Prostate gland (tissue), 2 donors: Measurements from ENCODE around the gene DHRS7. TPM values are rescaled to one million over a fixed set of nuclear protein-coding genes. Genes with fewer than 3 reads are reported as not detected.

Experiments
- DNase-seq: peaks from one replicate; pipeline ENCODE4 v3.0.0-alpha.2; 2019; ENCODE audit warnings: low spot score
- H3K27ac ChIP-seq, 2 donors: fragments of 200-600 bp; sonication (generic); 2 replicates each; pipeline ENCODE4 v1.5.1; 2017 to 2019
- H3K27me3 ChIP-seq: fragments of 200-600 bp; sonication (generic); replicated peaks from 2 replicates; pipeline ENCODE4 v1.5.1; 2019; ENCODE audit not compliant: insufficient read depth
- H3K36me3 ChIP-seq, 2 donors: fragments of 200-600 bp; sonication (generic); 1 replicate in 1 of 2; 2 replicates in 1 of 2; pipeline versions ENCODE4 v1.5.1 to v1.8.1; 2017 to 2019
- H3K4me1 ChIP-seq: fragments of 200-600 bp; sonication (generic); replicated peaks from 2 replicates; pipeline ENCODE4 v1.5.1; 2019
- H3K4me3 ChIP-seq, 2 donors: fragments of 200-600 bp; sonication (generic); 2 replicates each; pipeline ENCODE4 v1.5.1; 2017 to 2019
- H3K9me3 ChIP-seq: fragments of 200-600 bp; sonication (generic); 2 replicates; pipeline ENCODE4 v1.5.1; 2017
- POLR2A ChIP-seq: fragments of 450-650 bp; IDR thresholded peaks from one replicate; pipeline ENCODE4 v1.6.1; 2016; ENCODE audit warnings: antibody characterized with exemption, mild to moderate bottlenecking
- POLR2AphosphoS5 ChIP-seq: sonication (generic); formaldehyde crosslinking; IDR thresholded peaks from one replicate; pipeline ENCODE4 v1.6.1; 2017; ENCODE audit warnings: antibody characterized with exemption
- WGBS: methylation state at CpG from one replicate; pipeline ENCODE4 v1.1.5; 2018; 5-methylcytosine and 5-hydroxymethylcytosine counted together
- intact Hi-C: fragments of 100-400 bp; cut with DNase I; formaldehyde crosslinking; loops from one replicate; pipeline ENCODE4 v1.14.2; 2022
- total RNA-seq, 2 donors: library from RNA; depleted of rRNA; stranded (reverse); fragments of >200 nt; gene quantifications; one replicate each; pipeline ENCODE4 v1.1.0, GENCODE V29; 2016
- TF ChIP-seq, protein P1 (sequence below), 4 experiments: fragments of 200-600 bp in 2 of 4; fragments of 450-650 bp in 2 of 4; sonication (generic) in 2 of 4; IDR thresholded peaks; 1 replicate in 3 of 4; 2 replicates in 1 of 4; pipeline ENCODE4 v1.5.1; 2016 to 2019; ENCODE audit warnings: antibody characterized with exemption in 4 of 4, mild to moderate bottlenecking in 2 of 4, moderate library complexity in 2 of 4

DHRS7 gene
- total RNA-seq, 2 donors from 2014 or later, result 182 to 2,241 TPM

- no peaks in the 10 kb centered on the region for H3K9me3 ChIP-seq
- intact Hi-C loops, result loop anchor here (10.0 kb wide), 1 partner anchor 630 kb away; the partner anchor contains the start of gene SIX4
- no peak overlapping the region for H3K4me3 ChIP-seq
- H3K36me3 ChIP-seq, result no peaks in the 10 kb centered on the region
- TF ChIP-seq, protein P1, sequence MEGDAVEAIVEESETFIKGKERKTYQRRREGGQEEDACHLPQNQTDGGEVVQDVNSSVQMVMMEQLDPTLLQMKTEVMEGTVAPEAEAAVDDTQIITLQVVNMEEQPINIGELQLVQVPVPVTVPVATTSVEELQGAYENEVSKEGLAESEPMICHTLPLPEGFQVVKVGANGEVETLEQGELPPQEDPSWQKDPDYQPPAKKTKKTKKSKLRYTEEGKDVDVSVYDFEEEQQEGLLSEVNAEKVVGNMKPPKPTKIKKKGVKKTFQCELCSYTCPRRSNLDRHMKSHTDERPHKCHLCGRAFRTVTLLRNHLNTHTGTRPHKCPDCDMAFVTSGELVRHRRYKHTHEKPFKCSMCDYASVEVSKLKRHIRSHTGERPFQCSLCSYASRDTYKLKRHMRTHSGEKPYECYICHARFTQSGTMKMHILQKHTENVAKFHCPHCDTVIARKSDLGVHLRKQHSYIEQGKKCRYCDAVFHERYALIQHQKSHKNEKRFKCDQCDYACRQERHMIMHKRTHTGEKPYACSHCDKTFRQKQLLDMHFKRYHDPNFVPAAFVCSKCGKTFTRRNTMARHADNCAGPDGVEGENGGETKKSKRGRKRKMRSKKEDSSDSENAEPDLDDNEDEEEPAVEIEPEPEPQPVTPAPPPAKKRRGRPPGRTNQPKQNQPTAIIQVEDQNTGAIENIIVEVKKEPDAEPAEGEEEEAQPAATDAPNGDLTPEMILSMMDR (IDR thresholded peaks at IDR 0.05), result no peak
- TF ChIP-seq POLR2A, result no peak
- H3K27ac ChIP-seq, result no peak overlapping the region
- no peak for DNase-seq
- no peaks in the 10 kb centered on the region for H3K27me3 ChIP-seq
- no peaks in the 10 kb centered on the region for H3K4me1 ChIP-seq
These were observed 70.0 kb downstream of the DHRS7 start for GRCh38 chr14:60095231-60095630.

- DNase-seq, result no peak
- WGBS, result 60% methylated on average over 5 of the region's 5 CpGs
- H3K4me3 ChIP-seq, result peak overlapping the region; percentile 55 to 70
- H3K27ac ChIP-seq, result no peak overlapping the region
- H3K36me3 ChIP-seq, result no peaks in the 10 kb centered on the region
- H3K27me3 ChIP-seq, result no peaks in the 10 kb centered on the region
- TF ChIP-seq POLR2AphosphoS5, result no peak
- TF ChIP-seq, protein P1 (IDR thresholded peaks at IDR 0.05), result no peak
- TF ChIP-seq POLR2A, result no peak
- H3K4me1 ChIP-seq, result no peaks in the 10 kb centered on the region
- intact Hi-C loops, result loop anchor here (5.0 to 10.0 kb wide), 2 partner anchors 68 to 630 kb away; partner anchors contain the start of gene SIX4
- H3K9me3 ChIP-seq, result no peaks in the 10 kb centered on the region
These were observed 70.8 kb downstream of the DHRS7 start for GRCh38 chr14:60094306-60094897.

Other genes starting within 250 kb of the DHRS7 start
- 1 to 10 TPM; 1.1 to 2.0 TPM for gene LRRC9, start 245.3 kb downstream of the DHRS7 start, total RNA-seq
- gene PCNX4, start 73.5 kb downstream of the DHRS7 start, total RNA-seq, result 100 to 1,000 TPM in 1 of 2 donors, 10 to 100 TPM in 1; 49.9 to 136 TPM
- gene PPM1A, start 83.8 kb upstream of the DHRS7 start, total RNA-seq, result 10 to 100 TPM; 41.4 to 50.6 TPM